Mucosa of descending colon (tissue), 3 donors: Measurements from ENCODE around the gene SMIM12. TPM values are rescaled to one million over a fixed set of nuclear protein-coding genes. Genes with fewer than 3 reads are reported as not detected.
A peak's percentile ranks its signal among the peaks of the same experiment; 100 is the strongest.

ENCODE experiments used
- ATAC-seq: fragments of 200-7000 bp; cut with Tn5 transposase; one replicate; pipeline ENCODE4 v1.9.1; 2020; ENCODE audit warnings: mild to moderate bottlenecking, moderate library complexity
- DNase-seq, 3 donors: peaks; one replicate each; pipeline ENCODE4 v3.0.0-alpha.2; 2020
- H3K36me3 ChIP-seq: fragments of 200-600 bp; one replicate; pipeline ENCODE4 v1.8.0; 2021; ENCODE audit warnings: low read depth, mild to moderate bottlenecking
- H3K4me1 ChIP-seq: fragments of 200-600 bp; one replicate; pipeline ENCODE4 v1.8.0; 2021; ENCODE audit warnings: low read depth, mild to moderate bottlenecking
- H3K4me3 ChIP-seq: fragments of 200-600 bp; one replicate; pipeline ENCODE4 v1.8.0; 2021; ENCODE audit warnings: mild to moderate bottlenecking
- H3K9me3 ChIP-seq: fragments of 200-600 bp; one replicate; pipeline ENCODE4 v1.8.0; 2021; ENCODE audit warnings: mild to moderate bottlenecking
- intact Hi-C, 2 donors: fragments of 100-400 bp; cut with DNase I in 1 of 2; cut with micrococcal nuclease in 1 of 2; formaldehyde crosslinking; loops; one replicate each; pipeline versions ENCODE4 v1.11.0 to v1.11.1; 2022; cut with DNase I, micrococcal nuclease
- total RNA-seq, 3 donors: library from RNA; stranded (reverse); fragmentation: NEBNext Ultra II Directional in 2 of 3; extraction: Animal tissue kit (Norgen Biotek cat#: 25700) in 2 of 3; gene quantifications; one replicate each; pipeline versions ENCODE4 v1.2.1 to v1.2.4, GENCODE V29; 2021 to 2023
- TF ChIP-seq, protein P1 (sequence below): fragments of 200-600 bp; IDR thresholded peaks from one replicate; pipeline ENCODE4 v1.8.0; 2022; ENCODE audit warnings: antibody characterized with exemption, mild to moderate bottlenecking
- donor health status: DM: no; HTN: no; CAD: no; lungs with moderate emphysema.
- donor health status: DM: no; HTN: no; CAD: no.
- donor health status: DM: no; HTN: yes; CAD: no.

The SMIM12 gene
- total RNA-seq, 3 donors from 2014 or later: 50.8 to 53.8 (median 51.8) TPM

DNA sequence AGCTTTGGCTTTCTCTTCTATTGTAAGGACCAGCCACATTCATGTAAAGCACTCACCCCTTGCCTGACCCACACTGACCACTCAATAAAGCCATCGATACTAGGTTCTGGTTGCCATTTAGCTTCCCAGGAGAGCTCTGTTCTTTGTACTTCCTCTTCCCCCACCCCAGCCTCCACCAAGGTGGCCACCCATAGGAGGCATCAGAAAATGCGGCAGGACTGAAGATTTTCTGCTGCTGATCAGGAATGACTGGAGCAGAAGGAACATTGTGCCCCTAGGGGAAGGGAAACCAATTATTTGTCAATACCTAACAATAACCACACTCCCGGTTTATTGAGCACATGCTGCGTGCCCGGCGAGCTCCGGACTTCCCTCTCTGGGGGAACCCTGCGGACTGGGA is 5.2 kb upstream of the SMIM12 start:
- no peak for DNase-seq
- Histone ChIP-seq H3K4me3 (no peak overlapping the region), H3K4me1 (peaks cover 21% of the 10 kb centered on the region), H3K36me3 (no peaks in the 10 kb centered on the region), H3K9me3 (no peaks in the 10 kb centered on the region)
- TF ChIP-seq, protein P1, sequence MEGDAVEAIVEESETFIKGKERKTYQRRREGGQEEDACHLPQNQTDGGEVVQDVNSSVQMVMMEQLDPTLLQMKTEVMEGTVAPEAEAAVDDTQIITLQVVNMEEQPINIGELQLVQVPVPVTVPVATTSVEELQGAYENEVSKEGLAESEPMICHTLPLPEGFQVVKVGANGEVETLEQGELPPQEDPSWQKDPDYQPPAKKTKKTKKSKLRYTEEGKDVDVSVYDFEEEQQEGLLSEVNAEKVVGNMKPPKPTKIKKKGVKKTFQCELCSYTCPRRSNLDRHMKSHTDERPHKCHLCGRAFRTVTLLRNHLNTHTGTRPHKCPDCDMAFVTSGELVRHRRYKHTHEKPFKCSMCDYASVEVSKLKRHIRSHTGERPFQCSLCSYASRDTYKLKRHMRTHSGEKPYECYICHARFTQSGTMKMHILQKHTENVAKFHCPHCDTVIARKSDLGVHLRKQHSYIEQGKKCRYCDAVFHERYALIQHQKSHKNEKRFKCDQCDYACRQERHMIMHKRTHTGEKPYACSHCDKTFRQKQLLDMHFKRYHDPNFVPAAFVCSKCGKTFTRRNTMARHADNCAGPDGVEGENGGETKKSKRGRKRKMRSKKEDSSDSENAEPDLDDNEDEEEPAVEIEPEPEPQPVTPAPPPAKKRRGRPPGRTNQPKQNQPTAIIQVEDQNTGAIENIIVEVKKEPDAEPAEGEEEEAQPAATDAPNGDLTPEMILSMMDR: no peak
- ATAC-seq: no peak
- intact Hi-C loops: no loop called here

DNA sequence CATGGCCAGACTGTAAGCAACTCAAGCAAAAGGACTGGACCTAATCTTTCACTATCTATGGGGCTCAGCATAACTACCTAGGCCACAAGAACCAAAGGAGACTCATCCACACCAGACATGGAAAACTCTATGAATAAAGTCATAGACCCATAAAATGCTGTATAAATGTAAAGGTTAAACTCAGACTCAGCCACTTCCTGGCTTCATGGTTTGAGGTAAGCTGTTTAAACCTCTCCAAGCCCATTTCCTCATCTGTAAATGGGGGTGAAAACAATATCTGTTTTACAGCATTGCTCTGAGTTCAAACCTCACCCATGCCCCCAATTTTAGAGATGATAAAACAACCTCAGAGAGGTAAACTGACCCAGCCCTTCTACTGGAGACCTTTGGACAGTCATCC is 4.0 kb upstream of the SMIM12 start:
- TF ChIP-seq, protein P1: no peak
- DNase-seq: no peak
- Histone ChIP-seq H3K4me1 (peaks cover 26% of the 10 kb centered on the region), H3K4me3 (no peak overlapping the region), H3K9me3 (no peaks in the 10 kb centered on the region), H3K36me3 (no peaks in the 10 kb centered on the region)
- intact Hi-C loops: no loop called here
- ATAC-seq: peak; percentile 0

DNA sequence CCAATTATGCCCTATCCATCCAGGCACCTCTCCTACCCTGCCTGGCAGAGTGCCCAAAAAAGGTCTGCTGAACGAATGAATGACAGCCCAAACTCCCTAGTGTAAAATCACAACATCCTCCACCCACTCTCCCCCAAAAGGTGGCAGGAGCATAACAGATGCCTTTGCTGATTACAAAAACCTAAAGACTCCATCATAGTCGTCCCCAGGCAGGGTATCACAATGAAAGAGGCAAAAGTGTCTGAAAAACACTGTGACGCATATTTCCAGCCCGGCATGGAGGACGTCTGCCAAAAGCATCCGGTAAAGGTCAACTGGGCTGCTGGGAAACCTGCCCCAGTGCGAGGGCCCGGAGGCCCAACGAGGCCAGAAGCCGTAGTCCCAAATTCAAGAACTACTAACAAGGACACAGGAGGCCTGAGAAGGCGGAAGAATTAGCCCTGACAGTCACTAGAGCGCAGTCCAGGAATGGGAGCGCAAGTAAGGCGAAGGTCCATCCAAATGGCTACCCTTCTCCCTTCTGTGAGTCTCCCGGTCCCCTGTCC is 576 bp downstream of the SMIM12 start:
- TF ChIP-seq, protein P1: no peak
- Histone ChIP-seq H3K36me3 (peaks cover 10% of the 10 kb centered on the region), H3K4me1 (peaks cover 22% of the 10 kb centered on the region), H3K9me3 (no peaks in the 10 kb centered on the region), H3K4me3 (peak overlapping the region; percentile 89)
- DNase-seq (peak in 2 of 3 donors; percentile 34 to 55), ATAC-seq (peak; percentile 54)
- intact Hi-C loops: loop anchor here in 1 of 2 donors (10.0 kb wide), 1 partner anchor 406 kb away; the partner anchor contains the start of gene ZMYM4

DNA sequence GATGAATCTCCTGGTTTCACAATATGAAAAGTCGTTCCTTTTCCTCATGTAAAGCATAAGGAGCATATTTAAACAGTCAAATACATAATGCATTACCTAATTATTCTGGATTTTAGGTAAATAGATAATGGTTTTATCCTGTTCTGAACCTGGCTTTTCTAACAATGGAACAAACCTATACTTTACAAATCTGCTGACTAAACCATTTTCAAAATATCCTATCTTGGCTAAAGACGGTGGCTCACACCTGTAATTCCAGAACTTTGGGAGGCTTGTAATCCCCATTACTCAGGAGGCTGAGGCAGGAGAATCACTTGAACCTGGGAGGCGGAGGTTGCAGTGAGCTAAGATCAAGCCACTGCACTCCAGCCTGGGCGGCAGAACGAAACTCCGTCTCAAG is 2.9 kb downstream of the SMIM12 start:
- TF ChIP-seq, protein P1: no peak
- DNase-seq (no peak), ATAC-seq (no peak)
- intact Hi-C loops: loop anchor here in 1 of 2 donors (10.0 kb wide), 1 partner anchor 408 kb away; the partner anchor contains the start of gene ZMYM4
- H3K36me3 ChIP-seq: peaks cover 10% of the 10 kb centered on the region
- no peaks in the 10 kb centered on the region for H3K9me3 ChIP-seq
- peaks cover 14% of the 10 kb centered on the region for H3K4me1 ChIP-seq
- no peak overlapping the region for H3K4me3 ChIP-seq

DNA sequence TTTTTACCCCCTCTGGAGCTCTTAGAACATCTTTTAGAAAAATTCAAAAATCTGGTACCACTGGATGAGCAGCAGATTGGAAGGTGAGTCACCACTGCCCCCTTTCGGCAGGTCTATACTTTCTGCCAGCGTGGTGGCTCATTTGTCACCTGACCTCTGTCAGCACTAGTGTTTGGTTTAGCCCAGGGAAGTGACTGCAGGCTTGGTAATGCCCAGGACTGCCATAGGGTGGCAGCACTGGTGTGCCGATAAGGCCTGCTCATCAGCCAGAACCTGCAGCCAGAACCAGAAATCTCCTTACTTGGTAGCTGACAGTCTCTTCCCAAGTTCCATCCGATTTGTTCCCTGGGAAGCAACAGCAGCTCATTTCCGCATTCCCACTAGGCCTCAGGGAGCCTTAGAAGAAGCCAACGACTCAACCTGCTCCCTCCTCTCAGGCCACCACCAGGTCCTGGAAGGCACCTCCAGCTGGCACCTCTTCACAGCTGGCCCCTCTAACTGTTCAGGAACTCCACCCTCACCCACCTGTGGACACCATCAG is 6.8 kb downstream of the SMIM12 start:
- Histone ChIP-seq H3K4me3 (no peak overlapping the region), H3K4me1 (peaks cover 2% of the 10 kb centered on the region), H3K9me3 (no peaks in the 10 kb centered on the region), H3K36me3 (peaks cover 10% of the 10 kb centered on the region)
- TF ChIP-seq, protein P1: peak; percentile 94
- peak; percentile 100 for ATAC-seq
- DNase-seq: peak; percentile 88 to 95 (median 92)
- intact Hi-C loops: loop anchor here in 1 of 2 donors (10.0 kb wide), 1 partner anchor 412 kb away; the partner anchor contains the start of gene ZMYM4
